ENCODE data around the gene IFT25.

DNA sequence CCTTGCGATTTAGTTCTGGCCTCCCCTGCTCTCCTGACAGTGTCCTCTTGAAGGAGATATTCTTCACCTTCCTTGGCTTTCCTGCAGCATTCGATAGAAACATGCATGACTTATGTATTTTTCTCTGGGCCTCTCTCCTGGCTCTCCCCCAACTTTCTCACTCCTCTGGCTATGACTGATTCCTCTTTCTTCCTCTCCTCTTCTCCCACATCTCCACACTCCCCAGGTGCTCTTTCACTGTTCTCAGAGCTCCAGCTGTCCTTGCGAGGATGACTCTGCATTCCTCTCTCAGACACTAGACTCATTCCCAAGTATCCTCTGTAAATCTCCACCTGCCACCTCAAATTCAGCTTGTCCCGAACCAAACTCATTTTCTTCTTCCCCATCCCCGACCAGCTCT is 18.6 kb upstream of the IFT25 start:
- no peak for TF ChIP-seq POLR2A (IDR thresholded peaks at IDR 0.05; ENCODE audit: low read depth)
- TF ChIP-seq, protein P1, sequence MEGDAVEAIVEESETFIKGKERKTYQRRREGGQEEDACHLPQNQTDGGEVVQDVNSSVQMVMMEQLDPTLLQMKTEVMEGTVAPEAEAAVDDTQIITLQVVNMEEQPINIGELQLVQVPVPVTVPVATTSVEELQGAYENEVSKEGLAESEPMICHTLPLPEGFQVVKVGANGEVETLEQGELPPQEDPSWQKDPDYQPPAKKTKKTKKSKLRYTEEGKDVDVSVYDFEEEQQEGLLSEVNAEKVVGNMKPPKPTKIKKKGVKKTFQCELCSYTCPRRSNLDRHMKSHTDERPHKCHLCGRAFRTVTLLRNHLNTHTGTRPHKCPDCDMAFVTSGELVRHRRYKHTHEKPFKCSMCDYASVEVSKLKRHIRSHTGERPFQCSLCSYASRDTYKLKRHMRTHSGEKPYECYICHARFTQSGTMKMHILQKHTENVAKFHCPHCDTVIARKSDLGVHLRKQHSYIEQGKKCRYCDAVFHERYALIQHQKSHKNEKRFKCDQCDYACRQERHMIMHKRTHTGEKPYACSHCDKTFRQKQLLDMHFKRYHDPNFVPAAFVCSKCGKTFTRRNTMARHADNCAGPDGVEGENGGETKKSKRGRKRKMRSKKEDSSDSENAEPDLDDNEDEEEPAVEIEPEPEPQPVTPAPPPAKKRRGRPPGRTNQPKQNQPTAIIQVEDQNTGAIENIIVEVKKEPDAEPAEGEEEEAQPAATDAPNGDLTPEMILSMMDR (IDR thresholded peaks at IDR 0.05) = no peak
